HAP-1 (cell line): ENCODE results near the gene SPRN.

Source experiments
- DNase-seq, 2 experiments: peaks; one replicate each; pipeline ENCODE4 v3.0.0-alpha.2; 2016 to 2020; ENCODE audit warnings: low spot score in 2 of 2
- H3K27me3 ChIP-seq: fragments of 250-450 bp; sonication (Bioruptor Pico); 2 replicates; pipeline ENCODE4 v1.5.1; 2020; ENCODE audit warnings: low read depth, mild to moderate bottlenecking, moderate library complexity
- H3K36me3 ChIP-seq: fragments of 250-450 bp; sonication (Bioruptor Pico); replicated peaks from 2 replicates; pipeline ENCODE4 v1.5.1; 2020; ENCODE audit warnings: mild to moderate bottlenecking
- H3K4me1 ChIP-seq: fragments of 250-450 bp; sonication (Bioruptor Pico); 2 replicates; pipeline ENCODE4 v1.5.1; 2020; ENCODE audit warnings: mild to moderate bottlenecking
- H3K4me3 ChIP-seq: fragments of 250-450 bp; sonication (Bioruptor Pico); 2 replicates; pipeline ENCODE4 v1.5.1; 2020; ENCODE audit warnings: mild to moderate bottlenecking, moderate library complexity
- H3K9me3 ChIP-seq: fragments of 250-450 bp; sonication (Bioruptor Pico); 2 replicates; pipeline ENCODE4 v1.5.1; 2020; ENCODE audit warnings: mild to moderate bottlenecking, moderate library complexity
- in situ Hi-C: fragments of 300-500 bp; cut with MboI; formaldehyde crosslinking; loops from 3 replicates; pipeline ENCODE4 v1.14.3; 2020; ENCODE audit warnings: low sequenced_read_pairs, inconsistent platforms, mixed read lengths

Gene SPRN

DNA sequence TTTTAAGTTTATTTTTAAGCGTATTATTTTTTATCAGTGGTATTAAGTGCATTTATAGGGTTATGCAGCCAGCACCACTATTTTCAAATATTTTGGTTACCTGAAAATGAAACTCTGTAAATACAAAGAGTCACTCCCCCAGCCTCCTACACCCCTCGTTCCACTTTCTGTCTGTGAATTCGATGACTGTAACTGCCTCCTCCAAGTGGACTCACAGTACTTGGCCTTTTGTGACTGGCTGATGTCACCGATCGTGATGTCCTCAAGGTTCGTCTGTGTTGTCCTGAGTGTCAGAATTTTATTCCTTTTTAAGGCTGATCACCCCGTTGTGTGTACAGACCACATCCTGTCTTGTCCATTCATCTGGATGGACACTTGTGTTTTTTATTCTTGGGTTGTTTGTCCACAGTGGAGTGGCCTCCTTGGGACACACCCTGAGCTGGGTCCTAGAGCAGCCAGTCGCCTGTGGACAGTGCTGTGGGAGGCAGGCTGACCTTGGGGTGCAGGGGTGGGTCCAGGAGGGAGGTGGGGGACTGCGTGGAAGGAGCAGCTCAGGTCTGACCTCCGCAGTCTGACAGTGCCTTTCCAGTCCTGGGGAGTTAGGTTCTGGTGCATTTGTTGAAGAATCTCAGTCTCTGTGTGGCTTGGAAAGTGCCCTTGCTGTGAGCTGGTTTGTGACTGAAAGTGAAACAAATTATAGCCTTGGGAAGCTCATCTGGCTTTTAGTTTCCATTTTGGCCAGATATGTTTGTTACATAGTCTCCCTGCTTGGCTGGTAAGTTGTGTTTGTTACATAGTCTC, 23.6 kb downstream of the SPRN start:
- no peak for DNase-seq
- in situ Hi-C loops = no loop called here
- H3K4me1 ChIP-seq = no peaks in the 10 kb centered on the region
- no peaks in the 10 kb centered on the region for H3K27me3 ChIP-seq
- H3K36me3 ChIP-seq = peaks cover 68% of the 10 kb centered on the region
- H3K9me3 ChIP-seq = no peaks in the 10 kb centered on the region
- H3K4me3 ChIP-seq = no peak overlapping the region

DNA sequence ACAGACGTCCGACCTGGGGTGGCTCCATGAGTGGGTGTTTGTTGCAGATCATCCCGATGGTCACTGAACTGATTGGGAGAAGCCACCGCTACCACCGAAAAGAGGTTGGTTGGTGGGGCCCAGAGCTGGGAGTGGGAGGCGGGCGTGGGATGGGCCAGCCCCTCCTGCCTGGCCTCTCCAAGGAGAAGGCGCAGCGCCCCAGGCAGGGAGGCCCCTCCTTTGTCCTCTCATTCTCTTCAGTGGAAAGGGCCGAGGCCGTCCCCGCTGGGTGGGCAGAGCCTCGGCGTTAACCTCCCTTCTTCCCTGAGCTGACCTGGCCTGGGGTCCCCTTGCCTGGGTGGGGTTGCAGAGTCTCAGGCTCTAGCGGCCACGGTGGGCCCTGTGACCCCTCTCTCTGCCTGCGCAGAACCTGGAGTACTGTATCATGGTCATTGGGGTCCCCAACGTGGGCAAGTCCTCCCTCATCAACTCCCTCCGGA, 25.3 kb downstream of the SPRN start:
- H3K4me3 ChIP-seq = no peak overlapping the region
- H3K27me3 ChIP-seq = no peaks in the 10 kb centered on the region
- DNase-seq = no peak
- H3K36me3 ChIP-seq = peaks cover 60% of the 10 kb centered on the region
- no peaks in the 10 kb centered on the region for H3K4me1 ChIP-seq
- in situ Hi-C loops = no loop called here
- no peaks in the 10 kb centered on the region for H3K9me3 ChIP-seq

DNA sequence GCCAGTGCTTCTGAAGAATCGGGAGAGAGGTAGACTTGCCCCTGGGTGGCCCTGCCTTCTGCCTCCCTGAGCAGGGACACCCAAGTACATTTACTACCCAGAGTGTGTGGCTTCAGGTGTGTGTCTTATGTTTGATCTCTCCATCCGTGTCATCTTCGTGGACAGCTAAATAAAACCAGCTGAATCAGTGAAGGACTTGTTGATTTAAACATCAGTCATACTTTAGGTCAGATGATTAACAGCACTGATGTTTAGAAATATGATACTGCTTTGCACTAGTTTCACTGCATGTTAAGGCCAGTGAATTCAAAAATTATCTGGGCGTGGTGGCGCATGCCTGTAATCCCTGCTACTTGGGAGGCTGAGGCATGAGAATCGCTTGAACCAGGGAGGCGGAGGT, 26.5 kb downstream of the SPRN start:
- Histone ChIP-seq H3K27me3 (no peaks in the 10 kb centered on the region), H3K9me3 (no peaks in the 10 kb centered on the region), H3K4me1 (peaks cover 4% of the 10 kb centered on the region; the same call in 1 of the 2 replicates), H3K36me3 (peaks cover 56% of the 10 kb centered on the region), H3K4me3 (no peak overlapping the region)
- DNase-seq = no peak
- in situ Hi-C loops = no loop called here

DNA sequence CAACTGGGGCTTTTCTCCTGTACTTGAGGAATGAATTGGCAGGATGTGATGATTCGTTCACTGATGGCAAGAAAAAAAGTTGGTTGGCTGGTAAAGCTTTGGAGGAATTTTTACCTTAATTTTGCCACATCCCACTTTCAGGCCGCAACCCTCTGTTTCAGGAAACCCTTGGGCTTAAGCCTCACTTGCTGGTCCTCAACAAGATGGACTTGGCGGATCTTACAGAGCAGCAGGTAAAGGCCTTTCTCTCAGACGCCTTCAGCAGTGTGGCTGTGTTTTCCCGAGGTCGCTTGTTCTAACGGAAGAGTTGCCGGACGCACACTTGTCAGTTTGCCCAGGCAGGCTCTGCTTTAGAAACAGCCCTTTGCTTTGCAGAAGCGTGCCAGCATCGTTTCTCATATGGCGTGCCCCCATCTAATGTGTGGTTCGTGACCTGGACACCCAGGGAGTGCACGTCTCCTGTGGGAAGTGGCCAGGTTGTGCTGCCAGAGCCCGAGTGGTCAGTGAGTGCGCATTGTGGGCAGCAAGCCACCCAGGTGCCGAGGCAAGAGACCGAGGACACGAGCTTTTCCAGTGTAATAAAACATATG, 28.3 kb downstream of the SPRN start:
- Histone ChIP-seq H3K36me3 (peaks cover 41% of the 10 kb centered on the region), H3K9me3 (no peaks in the 10 kb centered on the region), H3K27me3 (no peaks in the 10 kb centered on the region), H3K4me1 (peaks cover 4% of the 10 kb centered on the region; the same call in 1 of the 2 replicates), H3K4me3 (no peak overlapping the region)
- DNase-seq = no peak
- in situ Hi-C loops = no loop called here

DNA sequence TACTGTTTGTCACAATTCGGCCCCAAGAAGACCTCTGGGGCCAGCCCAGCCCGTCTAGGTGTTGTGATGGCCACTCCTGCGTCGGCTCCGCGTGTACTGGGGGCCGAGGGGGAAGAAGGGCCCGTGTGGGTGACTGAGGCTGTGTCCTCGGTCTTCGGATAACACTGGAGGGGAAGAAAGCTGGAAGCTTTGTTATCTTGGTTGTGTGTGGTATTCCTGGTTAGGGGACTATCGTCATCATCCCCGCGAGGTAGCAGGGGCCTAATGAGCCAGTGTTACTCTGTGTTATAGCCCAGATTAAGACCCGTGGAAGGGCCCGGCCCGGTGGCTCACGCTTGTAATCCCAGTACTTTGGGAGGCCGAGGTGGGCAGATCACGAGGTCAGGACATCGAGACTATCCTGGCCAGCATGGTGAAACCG, 29.6 kb downstream of the SPRN start:
- Histone ChIP-seq H3K4me1 (peaks cover 4% of the 10 kb centered on the region; the same call in 1 of the 2 replicates), H3K36me3 (peaks cover 31% of the 10 kb centered on the region), H3K27me3 (no peaks in the 10 kb centered on the region), H3K9me3 (no peaks in the 10 kb centered on the region), H3K4me3 (peak overlapping the region; percentile 82)
- in situ Hi-C loops = no loop called here
- DNase-seq = no peak

DNA sequence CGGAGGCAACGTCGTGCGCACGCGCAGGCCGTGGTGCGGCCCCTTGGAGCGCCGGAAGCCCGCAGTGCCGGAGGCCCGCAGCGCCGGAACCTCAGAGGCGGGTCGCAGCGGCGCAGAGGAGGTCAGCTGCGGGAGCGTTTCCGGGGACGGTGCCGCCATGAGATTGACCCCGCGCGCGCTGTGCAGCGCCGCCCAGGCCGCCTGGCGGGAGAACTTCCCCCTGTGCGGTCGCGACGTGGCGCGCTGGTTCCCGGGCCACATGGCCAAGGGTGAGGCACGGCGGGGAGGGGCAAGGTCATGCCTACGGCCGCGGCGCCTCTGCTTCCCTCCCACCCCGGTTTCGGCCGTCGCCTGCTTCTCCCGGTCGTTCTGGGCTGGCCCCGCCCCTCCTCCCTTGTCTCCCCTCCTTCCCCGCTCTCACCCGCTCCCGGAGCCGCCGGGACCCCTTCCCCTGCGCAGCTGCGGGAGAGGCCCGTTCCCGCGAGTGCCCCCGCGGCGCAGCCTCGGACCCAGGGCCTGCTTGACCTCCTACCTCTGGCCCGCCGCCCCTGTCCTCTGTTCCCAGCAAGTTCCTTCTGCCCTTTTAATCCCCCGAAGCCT, 30.3 kb downstream of the SPRN start, which contains the start of gene MTG1:
TSS of gene MTG1 (plus strand) at position 94 of the 600 bp plus-strand sequence. CDS start at position 158, 64 bp downstream.
- Histone ChIP-seq H3K9me3 (no peaks in the 10 kb centered on the region), H3K27me3 (no peaks in the 10 kb centered on the region), H3K36me3 (peaks cover 25% of the 10 kb centered on the region), H3K4me3 (peak within 1 kb of the TSS; percentile 82), H3K4me1 (peaks cover 4% of the 10 kb centered on the region; the same call in 1 of the 2 replicates)
- peak; percentile 89 to 97 for DNase-seq
- in situ Hi-C loops = no loop called here

DNA sequence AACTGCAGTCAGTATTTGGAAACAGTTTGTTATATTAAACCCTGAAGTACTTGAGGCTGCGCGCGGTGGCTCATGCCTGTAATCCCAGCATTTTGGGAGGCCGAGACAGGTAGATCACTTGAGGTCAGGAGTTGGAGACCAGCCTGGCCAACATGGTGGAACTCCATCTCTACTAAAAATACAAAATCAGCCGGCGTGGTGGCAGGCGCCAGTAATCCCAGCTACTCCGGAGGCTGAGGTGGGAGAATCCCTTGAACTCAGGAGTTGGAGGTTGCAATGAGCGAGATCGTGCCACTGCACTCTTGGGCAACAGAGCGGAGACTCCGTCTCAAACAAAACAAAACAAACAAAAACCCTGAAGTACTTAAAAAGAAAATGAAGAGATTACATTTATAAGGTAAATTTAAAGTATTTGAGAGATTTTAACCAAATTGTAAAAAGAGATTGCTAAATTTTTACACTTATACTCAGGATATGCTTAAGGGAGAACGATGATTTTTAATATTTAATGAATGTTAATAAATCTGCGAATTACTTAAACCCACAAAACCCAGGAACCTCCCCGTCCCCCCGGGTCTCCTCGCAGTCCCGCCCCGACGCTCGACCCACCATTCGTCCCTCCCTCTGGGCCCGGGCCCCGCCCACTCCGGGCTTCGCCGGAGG, 30.9 kb downstream of the SPRN start:
- no peak for DNase-seq
- H3K9me3 ChIP-seq = no peaks in the 10 kb centered on the region
- in situ Hi-C loops = no loop called here
- no peaks in the 10 kb centered on the region for H3K27me3 ChIP-seq
- peaks cover 4% of the 10 kb centered on the region; the same call in 1 of the 2 replicates for H3K4me1 ChIP-seq
- peaks cover 19% of the 10 kb centered on the region for H3K36me3 ChIP-seq
- H3K4me3 ChIP-seq = peak overlapping the region; percentile 82

DNA sequence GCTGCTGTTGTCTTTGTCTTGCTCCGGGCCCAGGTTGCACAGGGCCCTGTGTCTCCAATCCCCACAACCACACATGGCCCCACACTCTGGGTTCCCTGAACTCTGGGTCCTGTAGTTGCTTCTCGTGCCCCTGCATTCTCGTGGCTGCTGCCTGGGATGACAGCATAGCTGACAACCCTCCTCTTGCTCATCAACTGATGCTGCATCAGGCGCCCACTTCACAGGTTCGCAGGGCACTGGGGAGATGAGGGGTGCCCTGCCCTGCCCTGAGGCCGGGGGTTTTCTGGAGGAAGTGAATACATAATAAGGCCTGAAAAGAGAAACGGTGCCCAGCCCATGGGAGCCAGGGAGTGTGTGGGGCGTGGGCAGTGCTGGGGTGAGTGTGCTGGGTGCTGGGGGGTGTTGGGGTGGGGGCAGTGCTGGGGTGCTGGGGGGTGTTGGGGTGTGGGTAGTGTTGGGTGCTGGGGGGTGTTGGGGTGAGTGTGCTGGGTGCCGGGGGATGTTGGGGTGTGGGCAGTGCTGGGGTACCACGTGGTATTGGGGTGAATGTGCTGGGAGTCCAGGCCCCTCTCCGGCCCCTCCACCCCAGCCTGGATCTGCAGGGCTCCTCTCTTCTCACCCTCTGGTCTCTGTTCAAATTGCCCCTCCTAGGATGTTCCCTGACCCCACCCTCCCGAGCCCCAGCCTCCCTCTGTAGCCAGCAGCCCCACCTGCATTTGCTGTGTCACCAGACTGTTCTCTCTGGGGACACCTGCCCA, 32.5 kb downstream of the SPRN start:
- Histone ChIP-seq H3K4me1 (peaks cover 4% of the 10 kb centered on the region; the same call in 1 of the 2 replicates), H3K27me3 (no peaks in the 10 kb centered on the region), H3K36me3 (peaks cover 11% of the 10 kb centered on the region), H3K4me3 (no peak overlapping the region), H3K9me3 (no peaks in the 10 kb centered on the region)
- in situ Hi-C loops = no loop called here
- DNase-seq = no peak

DNA sequence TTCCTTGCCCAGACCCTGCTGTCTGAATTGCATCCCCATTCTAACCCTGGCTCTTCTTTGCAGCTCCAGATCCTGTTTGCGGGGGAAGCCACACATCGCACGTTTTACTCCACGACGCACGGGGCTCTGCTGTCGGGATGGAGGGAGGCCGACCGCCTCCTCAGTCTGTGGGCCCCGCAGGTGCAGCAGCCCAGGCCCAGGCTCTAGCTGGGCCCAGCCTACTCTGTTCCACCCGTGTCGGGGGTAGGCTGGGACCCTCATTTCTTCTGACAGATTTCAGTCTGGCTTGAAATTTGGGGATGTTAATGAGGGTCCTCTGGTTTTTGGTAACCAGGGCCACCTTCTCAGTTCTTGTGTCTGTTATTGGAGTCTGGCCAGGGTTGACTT, 33.2 kb downstream of the SPRN start:
- in situ Hi-C loops = no loop called here
- DNase-seq = no peak
- H3K9me3 ChIP-seq = no peaks in the 10 kb centered on the region
- peaks cover 8% of the 10 kb centered on the region for H3K36me3 ChIP-seq
- H3K4me3 ChIP-seq = no peak overlapping the region
- peaks cover 4% of the 10 kb centered on the region; the same call in 1 of the 2 replicates for H3K4me1 ChIP-seq
- no peaks in the 10 kb centered on the region for H3K27me3 ChIP-seq

DNA sequence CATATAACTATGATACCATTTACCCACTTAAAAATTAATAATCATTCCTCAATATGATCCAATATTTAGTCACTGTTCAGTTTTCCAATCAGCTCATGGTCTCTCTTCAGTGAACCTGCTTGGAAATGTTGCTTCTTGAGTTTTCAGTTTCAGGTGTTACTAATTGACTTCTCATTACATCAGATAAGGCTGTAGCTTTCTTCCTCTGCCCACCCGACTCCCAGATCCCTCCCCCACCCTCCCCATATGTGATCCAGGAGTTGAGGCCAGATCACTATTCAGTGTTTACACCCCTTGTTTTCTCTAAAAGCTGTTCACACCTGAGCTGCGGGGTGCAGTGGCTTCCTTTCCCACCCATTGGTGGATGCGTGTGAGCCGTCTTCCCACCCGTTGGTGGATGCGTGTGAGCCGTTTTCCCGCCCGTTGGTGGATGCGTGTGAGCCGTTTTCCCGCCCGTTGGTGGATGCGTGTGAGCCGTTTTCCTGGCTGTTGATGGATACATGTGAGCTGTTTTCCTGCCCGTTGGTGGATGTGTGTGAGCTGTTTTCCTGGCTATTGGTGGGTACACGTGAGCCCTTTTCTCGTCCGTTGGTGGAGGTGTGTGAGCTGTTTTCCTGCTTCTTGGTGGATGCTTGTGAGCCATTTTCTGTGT, 33.7 kb downstream of the SPRN start:
- Histone ChIP-seq H3K9me3 (no peaks in the 10 kb centered on the region), H3K4me3 (no peak overlapping the region), H3K36me3 (peaks cover 3% of the 10 kb centered on the region; the same call in 1 of the 2 replicates), H3K27me3 (no peaks in the 10 kb centered on the region), H3K4me1 (peaks cover 4% of the 10 kb centered on the region; the same call in 1 of the 2 replicates)
- in situ Hi-C loops = no loop called here
- DNase-seq = no peak

DNA sequence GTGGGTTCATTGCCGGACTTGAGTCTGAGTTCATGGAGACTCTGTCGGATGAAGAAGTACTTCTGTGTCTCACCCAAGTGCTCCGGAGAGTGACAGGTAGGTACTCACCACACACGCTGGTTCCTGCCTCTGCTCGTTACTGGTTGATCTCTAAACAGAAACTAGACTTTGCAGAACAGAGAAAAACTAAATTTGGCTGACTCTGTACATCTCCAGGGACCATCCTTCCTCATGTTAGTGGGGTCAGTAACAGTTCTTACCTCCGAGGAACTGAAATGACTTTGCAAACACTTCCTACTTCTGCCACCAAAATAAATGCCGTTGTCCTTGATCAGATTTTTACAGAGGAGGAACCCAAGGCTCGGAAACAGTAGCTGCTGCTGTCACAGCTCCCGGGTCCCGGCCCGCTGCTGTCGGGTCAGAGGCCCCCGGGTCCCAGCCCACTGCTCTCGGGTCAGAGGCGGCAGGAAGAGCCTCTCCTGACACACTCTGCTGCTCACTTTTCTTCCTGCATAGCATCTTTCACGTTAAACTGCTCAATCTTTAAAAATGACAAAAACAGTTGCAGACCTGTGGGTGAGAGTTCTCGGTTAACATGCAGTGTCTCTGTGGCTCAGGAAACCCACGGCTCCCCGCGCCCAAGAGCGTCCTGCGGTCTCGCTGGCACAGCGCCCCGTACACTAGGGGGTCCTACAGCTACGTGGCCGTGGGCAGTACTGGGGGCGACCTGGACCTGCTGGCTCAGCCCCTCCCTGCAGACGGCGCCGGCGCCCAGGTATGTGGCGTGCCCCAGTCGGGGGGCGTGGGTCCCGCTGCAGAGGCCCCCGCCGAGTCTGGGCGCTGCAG, 35.2 kb downstream of the SPRN start:
- in situ Hi-C loops = no loop called here
- Histone ChIP-seq H3K36me3 (peaks cover under 1% of the 10 kb centered on the region; the same call in 1 of the 2 replicates), H3K4me3 (no peak overlapping the region), H3K4me1 (peaks cover 4% of the 10 kb centered on the region; the same call in 1 of the 2 replicates), H3K27me3 (no peaks in the 10 kb centered on the region), H3K9me3 (no peaks in the 10 kb centered on the region)
- no peak for DNase-seq
